Thyroid gland (tissue), 4 donors: ENCODE data around the gene SLC22A7. TPM values are rescaled to one million over a fixed set of nuclear protein-coding genes. Genes with fewer than 3 reads are reported as not detected.
"Not testable (repeated sequence)": the region's sequence is repeated elsewhere in the genome, so short reads cannot be mapped to it uniquely, and the experiment has no call there.

Source experiments
- DNase-seq, 2 donors: peaks; one replicate each; pipeline ENCODE4 v3.0.0-alpha.2; 2019
- H3K27ac ChIP-seq, 3 donors: fragments of 200-600 bp; sonication (generic); 1 replicate in 2 of 3; 2 replicates in 1 of 3; pipeline ENCODE4 v1.5.1; 2016 to 2019; ENCODE audit warnings: mild to moderate bottlenecking in 1 of 3, moderate library complexity in 1 of 3
- H3K27me3 ChIP-seq: fragments of 200-600 bp; sonication (generic); one replicate; pipeline ENCODE4 v1.5.1; 2019
- H3K36me3 ChIP-seq, 2 donors: fragments of 200-600 bp; sonication (generic); one replicate each; pipeline ENCODE4 v1.5.1; 2016 to 2019
- H3K4me1 ChIP-seq, 2 donors: fragments of 200-600 bp; sonication (generic); one replicate each; pipeline ENCODE4 v1.5.1; 2017 to 2019
- H3K4me3 ChIP-seq, 3 donors: fragments of 200-600 bp; sonication (generic); replicated peaks in 1 of 3; 1 replicate in 2 of 3; 2 replicates in 1 of 3; pipeline ENCODE4 v1.5.1; 2016; ENCODE audit warnings: mild to moderate bottlenecking in 1 of 3
- H3K9me3 ChIP-seq: fragments of 200-600 bp; sonication (generic); one replicate; pipeline ENCODE4 v1.5.1; 2017
- CTCF ChIP-seq, 6 experiments: fragments of 200-600 bp in 3 of 6; fragments of 450-650 bp in 3 of 6; sonication (generic) in 3 of 6; IDR thresholded peaks; one replicate each; pipeline ENCODE4 v1.5.1; 2016 to 2019; ENCODE audit warnings: antibody characterized with exemption in 6 of 6, mild to moderate bottlenecking in 2 of 6, inconsistent platforms in 1 of 6, moderate library complexity in 1 of 6
- POLR2A ChIP-seq, 2 donors: fragments of 450-650 bp; IDR thresholded peaks; one replicate each; pipeline ENCODE4 v1.6.1; 2017; ENCODE audit warnings: antibody characterized with exemption in 2 of 2, mild to moderate bottlenecking in 2 of 2, moderate library complexity in 1 of 2
- WGBS, 2 donors: methylation state at CpG; one replicate each; pipeline ENCODE4 v1.1.5; 2017; 5-methylcytosine and 5-hydroxymethylcytosine counted together
- intact Hi-C: fragments of 100-400 bp; cut with DNase I; formaldehyde crosslinking; loops from one replicate; pipeline ENCODE4 v1.15.1; 2023
- small RNA-seq: library from RNA; depleted of rRNA; stranded (forward); fragments of <200 nt; gene quantifications from one replicate; pipeline ENCODE3, GENCODE V24; 2016
- total RNA-seq, 4 donors: library from RNA; depleted of rRNA; stranded (reverse); fragments of >200 nt; gene quantifications; one replicate each; pipeline ENCODE4 v1.2.3, GENCODE V29; 2016

SLC22A7 gene
- total RNA-seq, 4 donors from 2014 or later: not detected

- H3K27ac ChIP-seq: no peak overlapping the region
- intact Hi-C loops: no loop called here
- H3K27me3 ChIP-seq: no peaks in the 10 kb centered on the region
- peaks cover 50 to 63% of the 10 kb centered on the region in 2 donors for H3K36me3 ChIP-seq
- H3K4me1 ChIP-seq: no peaks in the 10 kb centered on the region
- 86 to 90% methylated on average over 3 of the region's 3 CpGs for WGBS, 2 donors
- H3K4me3 ChIP-seq: no peak overlapping the region
- H3K9me3 ChIP-seq: no peaks in the 10 kb centered on the region
- no peak for TF ChIP-seq CTCF (IDR thresholded peaks at IDR 0.05)
- TF ChIP-seq POLR2A (IDR thresholded peaks at IDR 0.05): no peak
- DNase-seq: no peak
Measured at GRCh38 chr6:43347021-43347420, 49.0 kb downstream of the SLC22A7 start.

GRCh38 chr6:43347444-43347843, 49.4 kb downstream of the SLC22A7 start:
- H3K4me1 ChIP-seq: no peaks in the 10 kb centered on the region
- intact Hi-C loops: no loop called here
- WGBS, 2 donors: 91 to 93% methylated on average over 3 of the region's 3 CpGs
- DNase-seq: no peak
- H3K27ac ChIP-seq: no peak overlapping the region
- TF ChIP-seq POLR2A (IDR thresholded peaks at IDR 0.05): no peak
- H3K36me3 ChIP-seq: peaks cover 45 to 62% of the 10 kb centered on the region in 2 donors
- no peaks in the 10 kb centered on the region for H3K9me3 ChIP-seq
- no peak overlapping the region for H3K4me3 ChIP-seq
- no peaks in the 10 kb centered on the region for H3K27me3 ChIP-seq

- H3K36me3 ChIP-seq: peaks cover 34 to 62% of the 10 kb centered on the region in 2 donors
- H3K27ac ChIP-seq, intact Hi-C loops, H3K9me3 ChIP-seq, H3K4me3 ChIP-seq, H3K4me1 ChIP-seq, DNase-seq, H3K27me3 ChIP-seq: not testable (repeated sequence)
- 92 to 95% methylated on average over 5 of the region's 5 CpGs for WGBS, 2 donors
Measured at GRCh38 chr6:43351951-43352350, 53.9 kb downstream of the SLC22A7 start.

Small RNAs within 50 kb of the gene (small RNA-seq; reads per million reads assigned to genes)
- not detected for gene RPL12P47

Other genes with a start within 250 kb of the SLC22A7 start
- gene CUL7, start 244.4 kb upstream of the SLC22A7 start, total RNA-seq: 10 to 100 TPM; 20.7 to 39.6 (median 28.6) TPM
- gene MRPL2, start 238.8 kb upstream of the SLC22A7 start, total RNA-seq: 10 to 100 TPM; 12.9 to 31.9 (median 17.7) TPM
- 10 to 100 TPM; 23.4 to 41.0 (median 30.4) TPM for gene KLC4, start 238.6 kb upstream of the SLC22A7 start, total RNA-seq
- 10 to 100 TPM; 43.8 to 58.9 (median 55.0) TPM for gene PTK7, start 221.9 kb upstream of the SLC22A7 start, total RNA-seq
- gene SRF, start 127.0 kb upstream of the SLC22A7 start, total RNA-seq: 10 to 100 TPM; 21.5 to 34.1 (median 22.6) TPM
- 10 to 100 TPM; 39.7 to 63.3 (median 59.0) TPM for gene CUL9, start 116.1 kb upstream of the SLC22A7 start, total RNA-seq
- 100 to 1,000 TPM in 1 of 4 donors, 10 to 100 TPM in 3; 33.1 to 122 (median 84.1) TPM for gene DNPH1, start 68.8 kb upstream of the SLC22A7 start, total RNA-seq
- gene TTBK1, start 54.8 kb upstream of the SLC22A7 start, total RNA-seq: under 1 TPM in 2 of 4 donors, not detected in 2; 0.11 to 0.15 TPM
- gene CRIP3, start 10.6 kb downstream of the SLC22A7 start, total RNA-seq: under 1 TPM in 2 of 4 donors, not detected in 2; 0.45 to 0.93 TPM
- 10 to 100 TPM; 32.4 to 84.6 (median 37.5) TPM for gene ZNF318, start 71.4 kb downstream of the SLC22A7 start, total RNA-seq
- gene ABCC10, start 129.3 kb downstream of the SLC22A7 start, total RNA-seq: 10 to 100 TPM; 10.5 to 24.3 (median 19.3) TPM
- gene DLK2, start 157.3 kb downstream of the SLC22A7 start, total RNA-seq: 1 to 10 TPM in 2 of 4 donors, under 1 TPM in 1, not detected in 1; 0.89 to 1.3 (median 1.3) TPM
- 10 to 100 TPM; 23.2 to 42.4 (median 34.4) TPM for gene TJAP1, start 179.3 kb downstream of the SLC22A7 start, total RNA-seq
- gene LRRC73, start 212.1 kb downstream of the SLC22A7 start, total RNA-seq: 1 to 10 TPM in 3 of 4 donors, under 1 TPM in 1; 0.67 to 2.0 (median 1.6) TPM
- 100 to 1,000 TPM; 126 to 145 (median 128) TPM for gene YIPF3, start 218.7 kb downstream of the SLC22A7 start, total RNA-seq
- 10 to 100 TPM; 27.6 to 41.9 (median 38.2) TPM for gene POLR1C, start 218.8 kb downstream of the SLC22A7 start, total RNA-seq